ENCODE measurements around the gene CSF1R.

DNA sequence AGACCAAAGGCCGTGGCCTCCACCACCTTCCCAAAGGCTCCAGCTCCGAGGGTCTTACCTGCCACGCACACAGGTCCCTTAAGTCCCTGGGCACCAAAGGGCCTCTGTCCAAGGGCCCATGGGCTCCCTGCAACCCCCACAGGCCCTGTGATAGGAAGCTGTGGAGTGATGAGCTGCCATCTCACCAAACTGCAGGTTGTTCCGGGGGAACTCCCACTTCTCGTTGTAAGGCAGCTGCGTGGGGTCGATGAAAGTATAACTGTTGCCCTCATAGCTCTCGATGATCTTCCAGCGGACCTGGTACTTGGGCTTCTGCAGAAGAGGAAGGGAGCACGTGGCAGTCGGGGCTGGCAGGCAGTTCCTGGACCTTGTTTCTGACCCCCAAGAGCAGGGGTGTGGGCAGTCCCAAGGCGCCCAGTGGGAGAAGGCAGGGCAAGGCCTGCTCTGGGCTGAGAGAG, 24.8 kb downstream of the CSF1R start:
- TF ChIP-seq REST (IDR thresholded peaks at IDR 0.05; ENCODE audit: low read depth) (no peak), TEAD4 (IDR thresholded peaks at IDR 0.05) (no peak), FOXM1 (IDR thresholded peaks at IDR 0.05; ENCODE audit: borderline replicate concordance, low read depth) (no peak), RAD21 (IDR thresholded peaks at IDR 0.05; ENCODE audit: low read depth) (no peak), ZBTB7A (IDR thresholded peaks at IDR 0.05; ENCODE audit: low read depth) (no peak), YY1 (IDR thresholded peaks at IDR 0.05; ENCODE audit: low read depth) (no peak), CREB1 (IDR thresholded peaks at IDR 0.05; ENCODE audit: low read depth) (no peak), EP300 (IDR thresholded peaks at IDR 0.05; ENCODE audit: borderline replicate concordance) (no peak), MAX (IDR thresholded peaks at IDR 0.05) (no peak), TCF12 (IDR thresholded peaks at IDR 0.05; ENCODE audit: low read depth) (no peak), EGR1 (IDR thresholded peaks at IDR 0.05) (no peak), TAF1 (IDR thresholded peaks at IDR 0.05; ENCODE audit: low read depth) (no peak), NFIC (IDR thresholded peaks at IDR 0.05) (no peak)
